KMS-11 (cell line): ENCODE measurements around the gene PSMD13.
"Not testable (repeated sequence)": the region's sequence is repeated elsewhere in the genome, so short reads cannot be mapped to it uniquely, and the experiment has no call there.

Experiments used
- H2AFZ ChIP-seq: fragments of 200-600 bp; sonication (generic); 2 replicates; pipeline ENCODE4 v1.6.1; 2016; ENCODE audit warnings: antibody characterized with exemption, mixed run types, low read depth
- H3K27ac ChIP-seq: fragments of 200-600 bp; sonication (generic); 2 replicates; pipeline ENCODE4 v1.6.1; 2016; ENCODE audit warnings: mild to moderate bottlenecking, mixed run types
- H3K27me3 ChIP-seq: fragments of 200-600 bp; sonication (generic); 2 replicates; pipeline ENCODE4 v1.6.1; 2017; ENCODE audit warnings: mild to moderate bottlenecking, low read depth, mixed run types, moderate library complexity; ENCODE audit not compliant: insufficient read depth
- H3K36me3 ChIP-seq: fragments of 200-600 bp; sonication (generic); 2 replicates; pipeline ENCODE4 v1.6.1; 2017; ENCODE audit warnings: mild to moderate bottlenecking, mixed run types; ENCODE audit not compliant: insufficient read depth
- H3K4me1 ChIP-seq: fragments of 200-600 bp; sonication (generic); 2 replicates; pipeline ENCODE4 v1.6.1; 2016; ENCODE audit warnings: mild to moderate bottlenecking, low read depth, mixed run types; ENCODE audit not compliant: poor library complexity, severe bottlenecking
- H3K4me2 ChIP-seq: fragments of 200-600 bp; sonication (generic); 2 replicates; pipeline ENCODE4 v1.7.0; 2016; ENCODE audit warnings: mild to moderate bottlenecking, mixed run types
- H3K4me3 ChIP-seq: fragments of 200-600 bp; sonication (generic); IDR thresholded peaks from 2 replicates; pipeline ENCODE4 v1.6.1; 2017; ENCODE audit warnings: low read depth, low read length, mixed read lengths; ENCODE audit not compliant: insufficient read depth
- H3K79me2 ChIP-seq: fragments of 200-600 bp; sonication (generic); 2 replicates; pipeline ENCODE4 v1.6.1; 2016; ENCODE audit warnings: low read depth, mixed run types; ENCODE audit not compliant: insufficient read depth
- H3K9ac ChIP-seq: fragments of 200-600 bp; sonication (generic); 2 replicates; pipeline ENCODE4 v1.6.1; 2016; ENCODE audit warnings: mild to moderate bottlenecking, mixed run types
- H4K20me1 ChIP-seq: fragments of 200-600 bp; sonication (generic); 2 replicates; pipeline ENCODE4 v1.6.1; 2016; ENCODE audit warnings: mild to moderate bottlenecking, mixed run types; ENCODE audit not compliant: insufficient read depth
- TF ChIP-seq, protein P1 (sequence below): fragments of 200-600 bp; sonication (generic); conservative IDR thresholded peaks from 2 replicates; pipeline ENCODE4 v1.6.1; 2017; ENCODE audit warnings: low read depth, mild to moderate bottlenecking, antibody characterized with exemption, low read length, moderate library complexity, mixed read lengths

The PSMD13 gene

GRCh38 chr11:215581-216037 is 21.2 kb upstream of the PSMD13 start:
- no peaks in the 10 kb centered on the region for H3K27me3 ChIP-seq
- no peak overlapping the region for H3K4me3 ChIP-seq
- TF ChIP-seq, protein P1, sequence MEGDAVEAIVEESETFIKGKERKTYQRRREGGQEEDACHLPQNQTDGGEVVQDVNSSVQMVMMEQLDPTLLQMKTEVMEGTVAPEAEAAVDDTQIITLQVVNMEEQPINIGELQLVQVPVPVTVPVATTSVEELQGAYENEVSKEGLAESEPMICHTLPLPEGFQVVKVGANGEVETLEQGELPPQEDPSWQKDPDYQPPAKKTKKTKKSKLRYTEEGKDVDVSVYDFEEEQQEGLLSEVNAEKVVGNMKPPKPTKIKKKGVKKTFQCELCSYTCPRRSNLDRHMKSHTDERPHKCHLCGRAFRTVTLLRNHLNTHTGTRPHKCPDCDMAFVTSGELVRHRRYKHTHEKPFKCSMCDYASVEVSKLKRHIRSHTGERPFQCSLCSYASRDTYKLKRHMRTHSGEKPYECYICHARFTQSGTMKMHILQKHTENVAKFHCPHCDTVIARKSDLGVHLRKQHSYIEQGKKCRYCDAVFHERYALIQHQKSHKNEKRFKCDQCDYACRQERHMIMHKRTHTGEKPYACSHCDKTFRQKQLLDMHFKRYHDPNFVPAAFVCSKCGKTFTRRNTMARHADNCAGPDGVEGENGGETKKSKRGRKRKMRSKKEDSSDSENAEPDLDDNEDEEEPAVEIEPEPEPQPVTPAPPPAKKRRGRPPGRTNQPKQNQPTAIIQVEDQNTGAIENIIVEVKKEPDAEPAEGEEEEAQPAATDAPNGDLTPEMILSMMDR, result no peak
- no peak overlapping the region for H3K4me2 ChIP-seq
- H2AFZ ChIP-seq, result no peak overlapping the region
- H4K20me1 ChIP-seq, result no peaks in the 10 kb centered on the region
- no peak overlapping the region for H3K9ac ChIP-seq
- H3K27ac ChIP-seq, result no peak overlapping the region
- H3K4me1 ChIP-seq, result no peaks in the 10 kb centered on the region
- H3K36me3 ChIP-seq, result no peaks in the 10 kb centered on the region
- H3K79me2 ChIP-seq, result no peaks in the 10 kb centered on the region

GRCh38 chr11:216081-216974 is 20.4 kb upstream of the PSMD13 start:
- Histone ChIP-seq H3K4me2 (no peak overlapping the region), H3K4me1 (no peaks in the 10 kb centered on the region), H3K27ac (no peak overlapping the region), H4K20me1 (no peaks in the 10 kb centered on the region), H3K36me3 (no peaks in the 10 kb centered on the region), H3K27me3 (no peaks in the 10 kb centered on the region), H3K79me2 (no peaks in the 10 kb centered on the region), H2AFZ (no peak overlapping the region), H3K9ac (no peak overlapping the region), H3K4me3 (no peak overlapping the region)
- TF ChIP-seq, protein P1, result no peak

- no peak overlapping the region for H3K9ac ChIP-seq
- TF ChIP-seq, protein P1, result no peak
These were observed 19.1 kb upstream of the PSMD13 start for GRCh38 chr11:217704-218103.

GRCh38 chr11:218815-219593 is 17.8 kb upstream of the PSMD13 start:
- H3K36me3 ChIP-seq, result no peaks in the 10 kb centered on the region
- no peaks in the 10 kb centered on the region for H3K27me3 ChIP-seq
- H3K27ac ChIP-seq, result no peak overlapping the region
- TF ChIP-seq, protein P1, result no peak
- H3K9ac ChIP-seq, result no peak overlapping the region
- H3K79me2 ChIP-seq, result no peaks in the 10 kb centered on the region
- H2AFZ ChIP-seq, result no peak overlapping the region
- no peak overlapping the region for H3K4me2 ChIP-seq
- H3K4me3 ChIP-seq, result no peak overlapping the region
- no peaks in the 10 kb centered on the region for H4K20me1 ChIP-seq
- H3K4me1 ChIP-seq, result no peaks in the 10 kb centered on the region

More at GRCh38 chr11:217704-218103, 19.1 kb upstream of the PSMD13 start:
- H2AFZ ChIP-seq, result no peak overlapping the region
- no peak overlapping the region for H3K27ac ChIP-seq
- H3K27me3 ChIP-seq, result no peaks in the 10 kb centered on the region
- no peaks in the 10 kb centered on the region for H3K36me3 ChIP-seq
- no peak overlapping the region for H3K4me2 ChIP-seq
- H4K20me1 ChIP-seq, result no peaks in the 10 kb centered on the region
- H3K4me1 ChIP-seq, result no peaks in the 10 kb centered on the region
- no peak overlapping the region for H3K4me3 ChIP-seq
- no peaks in the 10 kb centered on the region for H3K79me2 ChIP-seq

DNA sequence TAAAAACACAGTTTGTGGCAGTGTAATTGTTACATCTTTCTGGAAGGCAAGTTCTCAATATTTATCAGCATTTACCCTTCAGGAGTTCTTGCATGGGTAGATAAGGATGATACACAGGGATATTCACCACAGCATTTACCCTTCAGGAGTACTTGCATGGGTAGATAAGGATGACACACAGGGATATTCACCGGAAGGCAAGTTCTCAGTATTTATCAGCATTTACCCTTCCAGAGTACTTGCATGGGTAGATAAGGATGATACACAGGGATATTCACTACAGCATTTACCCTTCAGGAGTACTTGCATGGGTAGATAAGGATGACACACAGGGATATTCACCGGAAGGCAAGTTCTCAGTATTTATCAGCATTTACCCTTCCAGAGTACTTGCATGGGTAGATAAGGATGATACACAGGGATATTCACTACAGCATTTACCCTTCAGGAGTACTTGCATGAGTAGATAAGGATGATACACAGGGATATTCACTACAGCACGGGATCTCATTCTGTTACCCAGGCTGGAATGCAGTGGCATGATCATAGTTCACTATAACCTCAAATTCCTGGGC is 16.0 kb upstream of the PSMD13 start:
- H3K4me3 ChIP-seq, H3K27ac ChIP-seq, H4K20me1 ChIP-seq, H3K27me3 ChIP-seq, H3K4me1 ChIP-seq, H3K36me3 ChIP-seq, H2AFZ ChIP-seq, H3K9ac ChIP-seq, H3K79me2 ChIP-seq, H3K4me2 ChIP-seq: not testable (repeated sequence)
